HG03558 (cell line): ENCODE measurements around the gene ZNF813.
"Not testable (repeated sequence)": the region's sequence is repeated elsewhere in the genome, so short reads cannot be mapped to it uniquely, and the experiment has no call there.

Experiments
- ATAC-seq: cut with Tn5 transposase; IDR thresholded peaks from one replicate; pipeline ENCODE4 v1.9.1; 2021; ENCODE audit warnings: moderate number of reproducible peaks; ENCODE audit not compliant: unreplicated experiment; ENCODE audit errors: extremely low read depth

Gene ZNF813

DNA sequence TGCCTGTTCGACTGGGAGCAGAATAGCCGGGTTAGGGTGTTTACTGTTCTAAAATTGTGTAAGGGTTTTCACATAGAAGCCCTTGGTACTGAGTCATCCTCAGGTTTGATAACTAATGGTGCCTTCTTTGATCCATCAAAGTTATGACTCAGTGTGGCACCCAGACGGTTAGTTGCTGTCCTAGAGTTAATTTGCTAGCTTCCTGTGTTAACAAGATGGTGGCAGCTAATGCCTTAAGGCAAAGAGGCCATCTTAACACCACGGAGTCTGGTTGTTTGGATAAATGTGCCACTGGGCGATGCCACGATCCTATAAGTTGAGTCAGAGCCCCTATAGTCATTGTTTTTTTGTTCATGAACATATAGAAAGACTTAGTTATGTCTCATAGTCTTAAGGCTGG lies 7.9 kb downstream of the ZNF813 start:
- ATAC-seq = not testable (repeated sequence)

- not testable (repeated sequence) for ATAC-seq
Observed at GRCh38 chr19:53483751-53484150, 16.2 kb downstream of the ZNF813 start.

- ATAC-seq = no peak
Observed at GRCh38 chr19:53485046-53486004, 17.8 kb downstream of the ZNF813 start.

DNA sequence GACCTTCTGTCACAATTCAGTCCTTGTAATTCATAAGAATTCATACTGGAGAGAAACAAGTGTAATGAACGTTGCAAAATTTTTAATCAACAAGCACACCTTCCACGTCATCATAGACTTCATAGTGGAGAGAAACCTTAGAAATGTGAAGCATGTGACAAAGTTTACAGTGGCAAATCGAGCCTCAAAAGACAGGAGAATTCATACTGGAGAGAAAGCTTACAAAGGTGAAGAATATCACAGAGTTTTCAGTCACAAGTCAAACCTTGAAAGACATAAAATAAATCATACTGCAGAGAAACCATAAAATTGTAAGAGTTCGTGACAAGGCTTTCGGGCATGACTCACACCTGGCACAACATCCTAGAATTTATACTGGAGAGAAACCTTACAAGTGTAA lies 24.6 kb downstream of the ZNF813 start:
- ATAC-seq = no peak

- ATAC-seq = not testable (repeated sequence)
Observed at GRCh38 chr19:53497311-53498023, 29.9 kb downstream of the ZNF813 start.

DNA sequence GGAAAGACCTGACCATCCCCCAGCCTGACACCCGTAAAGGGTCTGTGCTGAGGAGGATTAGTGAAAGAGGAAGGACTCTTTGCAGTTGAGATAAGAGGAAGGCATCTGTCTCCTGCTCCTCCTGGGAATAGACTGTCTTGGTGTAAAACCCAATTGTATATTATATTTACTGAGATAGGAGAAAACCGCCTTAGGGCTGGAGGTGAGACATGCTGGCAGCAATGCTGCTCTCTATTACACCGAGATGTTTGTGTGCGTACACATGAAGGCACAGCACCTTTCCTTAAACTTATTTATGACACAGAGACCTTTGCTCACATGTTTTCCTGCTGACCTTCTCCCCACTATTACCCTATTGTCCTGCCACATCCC lies 30.5 kb downstream of the ZNF813 start:
- ATAC-seq = not testable (repeated sequence)

DNA sequence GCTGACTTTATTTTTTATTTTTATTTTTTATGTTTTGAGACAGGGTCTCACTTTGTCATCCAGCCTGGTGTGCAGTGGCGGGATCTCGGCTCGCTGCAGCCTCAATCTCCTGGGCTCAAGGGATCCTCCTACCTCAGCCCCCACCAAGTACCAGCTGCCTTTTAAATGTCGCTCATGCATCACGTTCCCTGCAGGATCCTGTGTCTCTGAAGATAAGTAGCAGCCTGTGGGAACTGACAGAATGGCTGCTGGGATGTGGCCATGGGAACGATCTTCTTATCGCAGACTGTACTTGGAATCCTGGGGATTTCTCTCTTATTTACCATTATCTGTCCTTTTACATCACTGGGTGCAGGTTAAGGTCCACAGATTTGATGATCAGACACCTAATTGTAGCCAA lies 35.6 kb downstream of the ZNF813 start:
- ATAC-seq = not testable (repeated sequence)

DNA sequence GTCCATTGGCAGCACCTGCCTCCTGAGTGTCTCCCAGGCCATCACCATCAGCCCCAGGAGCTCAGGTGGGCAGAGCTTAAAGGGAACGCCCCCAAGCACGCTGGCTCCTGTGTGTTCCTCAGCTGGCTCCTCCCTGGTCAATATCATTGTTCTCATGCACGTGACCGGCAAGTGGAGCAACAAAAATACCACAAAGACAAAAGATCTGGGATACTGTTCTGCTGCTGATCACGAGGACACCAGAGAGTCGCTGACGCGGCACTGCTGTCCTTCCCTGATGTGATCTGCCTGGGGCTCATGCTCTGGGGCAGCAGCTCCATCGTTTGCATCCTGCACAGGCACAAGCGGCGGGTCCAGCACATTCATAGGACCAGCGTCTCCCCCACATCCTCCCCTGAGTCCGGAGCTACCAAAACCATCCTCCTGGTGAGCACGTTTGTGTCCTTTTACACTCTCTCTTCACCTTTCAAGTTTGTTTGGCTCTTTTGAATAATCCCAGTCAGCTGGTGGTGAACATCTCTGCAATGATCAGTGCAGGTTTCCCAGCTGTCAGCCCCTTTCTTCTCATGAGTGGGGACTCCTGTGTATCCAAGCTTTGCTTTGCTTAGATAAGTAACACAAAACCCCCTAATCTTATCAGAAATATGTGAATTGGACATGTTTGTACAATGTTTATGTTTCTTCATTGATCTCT lies 36.3 kb downstream of the ZNF813 start:
- not testable (repeated sequence) for ATAC-seq

DNA sequence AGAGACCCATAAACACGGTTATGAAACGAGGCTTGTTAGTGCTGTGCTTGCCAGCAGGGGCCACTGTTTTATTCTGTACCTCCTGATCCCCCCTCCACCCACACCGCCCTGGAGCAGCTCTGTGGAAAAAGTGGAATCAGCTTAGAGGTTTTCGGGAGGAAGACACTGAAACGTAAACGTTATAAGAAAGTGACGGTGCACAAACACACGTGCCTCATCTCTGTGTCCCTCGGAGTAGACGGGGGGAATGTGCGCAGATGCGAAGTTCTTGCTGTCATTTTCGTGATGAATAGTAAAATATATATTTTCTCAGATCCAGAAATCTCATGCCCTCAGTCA lies 36.8 kb downstream of the ZNF813 start:
- not testable (repeated sequence) for ATAC-seq

DNA sequence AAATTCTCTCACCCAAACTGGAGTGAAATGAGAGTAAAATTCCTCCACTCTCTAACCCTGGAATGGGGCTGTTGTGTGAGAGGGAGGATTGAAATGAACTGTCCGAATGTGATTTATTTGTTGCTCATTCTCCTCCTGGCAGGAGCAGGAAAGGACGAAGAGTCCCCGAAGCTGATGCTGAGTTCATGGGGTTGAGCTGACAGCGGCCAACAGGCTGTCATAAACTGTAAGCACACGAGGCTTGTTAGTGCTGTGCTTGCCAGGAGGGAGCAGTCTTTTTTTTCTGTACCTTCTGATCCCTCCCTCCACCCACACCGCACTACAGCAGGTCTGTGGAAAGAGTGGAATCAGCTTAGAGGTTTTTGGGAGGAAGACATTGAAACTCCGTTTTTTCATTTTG lies 37.4 kb downstream of the ZNF813 start:
- no peak for ATAC-seq

GRCh38 chr19:53506728-53507127 lies 39.2 kb downstream of the ZNF813 start:
- ATAC-seq = no peak

GRCh38 chr19:53507523-53508442 lies 40.2 kb downstream of the ZNF813 start:
- no peak for ATAC-seq

GRCh38 chr19:53509443-53509842 lies 41.9 kb downstream of the ZNF813 start:
- ATAC-seq = no peak

DNA sequence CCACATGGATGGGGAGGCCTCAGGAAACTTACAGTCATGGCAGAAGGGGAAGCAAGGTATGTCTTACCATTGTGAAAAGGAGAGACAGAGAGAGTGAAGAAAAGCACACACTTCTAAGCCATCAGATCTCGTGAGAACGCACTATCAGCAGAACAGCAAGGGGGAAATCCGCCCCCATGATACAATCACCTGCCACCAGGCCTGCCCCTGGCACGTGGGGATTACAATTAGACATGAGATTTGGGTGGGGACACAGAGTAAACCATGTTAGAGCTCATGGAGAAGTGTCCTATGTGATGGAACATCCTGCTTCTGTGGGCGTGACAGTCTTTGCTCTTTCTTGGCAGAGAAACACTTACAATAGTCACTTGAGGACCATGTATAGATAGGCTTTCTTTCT lies 42.3 kb downstream of the ZNF813 start:
- no peak for ATAC-seq

DNA sequence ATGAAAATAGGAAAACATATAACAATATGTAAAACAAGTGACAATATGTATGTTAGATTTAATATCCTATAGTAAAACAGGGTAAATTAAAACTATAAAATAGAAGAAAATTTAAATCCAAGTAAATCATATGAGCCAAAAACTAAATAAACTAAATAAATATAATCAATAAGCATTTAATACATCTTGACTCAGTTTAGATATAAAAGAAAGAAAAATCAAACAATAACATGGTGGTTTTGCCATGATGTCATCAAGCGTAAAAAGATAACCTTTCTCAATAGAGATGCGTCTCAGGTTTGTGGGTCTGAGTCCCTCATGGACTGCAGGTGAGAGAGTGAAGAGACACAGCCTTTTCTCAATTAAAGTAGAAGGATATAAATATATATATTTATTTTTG lies 43.8 kb downstream of the ZNF813 start:
- ATAC-seq = no peak

DNA sequence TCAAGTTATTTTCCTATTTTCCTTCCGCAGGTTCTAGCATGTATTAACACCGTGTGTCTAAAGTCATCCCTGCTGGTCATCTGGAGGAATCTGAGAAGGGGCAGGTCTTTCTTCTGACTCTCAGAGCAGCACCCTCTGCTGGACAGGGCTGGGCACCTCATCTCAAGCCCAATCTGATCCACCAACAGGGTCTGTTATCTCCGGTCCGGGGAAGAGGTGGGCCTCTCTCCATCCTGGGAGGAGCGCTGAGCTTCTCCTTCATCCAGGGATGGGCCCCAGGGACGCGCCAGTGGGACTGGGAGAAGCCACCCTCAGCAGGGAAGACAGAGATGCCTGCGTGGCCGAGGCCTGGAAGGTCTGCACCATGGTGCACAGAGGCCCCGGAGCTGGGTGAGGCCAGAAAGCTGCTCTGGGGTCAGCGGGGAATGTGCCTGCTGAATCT lies 44.4 kb downstream of the ZNF813 start:
- ATAC-seq = no peak

- ATAC-seq = not testable (repeated sequence)
Observed at GRCh38 chr19:53515047-53515446, 47.5 kb downstream of the ZNF813 start.

DNA sequence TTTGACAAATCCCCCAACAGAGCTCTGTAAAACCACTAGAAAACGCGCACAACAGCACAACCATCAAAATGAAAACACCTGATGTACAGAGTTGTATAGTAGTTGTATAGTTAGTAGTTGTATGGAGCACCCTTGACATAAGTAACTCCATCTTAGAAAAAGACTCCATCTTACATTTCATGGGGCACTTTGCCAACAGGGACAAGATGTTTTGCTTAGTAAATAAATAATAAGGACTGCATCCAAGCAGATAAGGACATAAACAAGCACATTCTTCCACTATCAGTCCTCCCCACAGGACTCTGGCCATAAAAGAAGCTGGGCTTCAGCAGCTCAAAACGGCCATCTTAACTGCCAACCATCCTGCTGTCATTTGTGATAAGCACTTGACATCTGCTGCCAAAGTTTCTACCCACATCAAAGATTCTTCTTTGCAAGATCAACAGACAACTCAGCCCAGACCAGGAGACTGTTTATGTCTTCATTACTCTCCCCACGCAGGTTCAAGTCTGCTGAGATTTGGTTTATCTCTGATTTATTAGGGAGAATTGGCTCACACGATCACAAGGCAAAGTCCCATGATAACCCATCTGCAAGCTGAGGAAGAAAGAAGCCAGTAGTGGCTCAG lies 49.7 kb downstream of the ZNF813 start:
- ATAC-seq = no peak

DNA sequence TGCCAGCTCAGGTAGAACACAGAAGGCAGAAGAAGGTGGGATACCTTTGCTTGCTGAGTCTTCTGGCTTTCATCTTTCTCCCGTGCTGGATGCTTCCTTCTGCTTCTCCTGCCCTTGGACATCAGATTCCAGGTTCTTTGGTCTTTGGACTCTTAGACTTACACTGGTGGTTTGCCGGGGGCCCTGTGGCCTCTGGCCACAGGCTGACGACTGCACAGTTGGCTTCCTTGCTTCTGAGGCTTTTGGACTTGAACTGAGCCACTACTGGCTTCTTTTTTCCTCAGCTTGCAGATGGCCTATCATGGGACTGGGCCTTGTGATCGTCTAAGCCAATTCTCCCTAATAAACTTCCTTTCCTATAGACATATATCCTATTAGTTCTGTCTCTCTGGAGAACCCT lies 50.6 kb downstream of the ZNF813 start:
- no peak for ATAC-seq
